ENCODE data around the gene NTNG1. TPM values are rescaled to one million over a fixed set of nuclear protein-coding genes. Genes with fewer than 3 reads are reported as not detected.

NTNG1 gene
- total RNA-seq, 6 experiments from 2014 or later, result not detected

GRCh38 chr1:107523061-107523460 is 382.2 kb downstream of the NTNG1 start:
- no peak overlapping the region for H3K27ac ChIP-seq
- WGBS (ENCODE audit: insufficient coverage, low coverage, low lambda C conversion rate, missing lambda C conversion rate), result 40% methylated on average over 2 of the region's 4 CpGs

GRCh38 chr1:107523736-107524135 is 382.9 kb downstream of the NTNG1 start:
- no peak overlapping the region for H3K4me3 ChIP-seq
- intact Hi-C loops (cut with DNase I), result no loop called here
- DNase-seq (no peak), ATAC-seq (no peak)
- TF ChIP-seq POLR2A (IDR thresholded peaks at IDR 0.05) (no peak), CTCF (IDR thresholded peaks at IDR 0.05) (no peak)
- H3K27me3 ChIP-seq, result no peaks in the 10 kb centered on the region
- H3K27ac ChIP-seq, result no peak overlapping the region
- H3K4me1 ChIP-seq, result no peaks in the 10 kb centered on the region
- no peaks in the 10 kb centered on the region for H3K36me3 ChIP-seq
- H3K9me3 ChIP-seq, result no peaks in the 10 kb centered on the region
- WGBS (ENCODE audit: insufficient coverage, low coverage, low lambda C conversion rate, missing lambda C conversion rate), result 56% methylated on average over 4 of the region's 4 CpGs

More at GRCh38 chr1:107523061-107523460, 382.2 kb downstream of the NTNG1 start:
- ATAC-seq (no peak), DNase-seq (no peak)
- Histone ChIP-seq H3K36me3 (no peaks in the 10 kb centered on the region), H3K4me1 (no peaks in the 10 kb centered on the region), H3K27me3 (no peaks in the 10 kb centered on the region), H3K4me3 (no peak overlapping the region), H3K9me3 (no peaks in the 10 kb centered on the region)
- intact Hi-C loops (cut with DNase I), result no loop called here
- TF ChIP-seq CTCF (IDR thresholded peaks at IDR 0.05), result no peak
- TF ChIP-seq POLR2A (IDR thresholded peaks at IDR 0.05), result no peak

- DNase-seq, result no peak
- Histone ChIP-seq H3K27me3 (no peaks in the 10 kb centered on the region), H3K4me3 (no peak overlapping the region), H3K36me3 (no peaks in the 10 kb centered on the region), H3K9me3 (no peaks in the 10 kb centered on the region), H3K27ac (no peak overlapping the region), H3K4me1 (no peaks in the 10 kb centered on the region)
- intact Hi-C loops (cut with DNase I), result no loop called here
- WGBS (ENCODE audit: insufficient coverage, low coverage, low lambda C conversion rate, missing lambda C conversion rate), result 72% methylated on average over 2 of the region's 2 CpGs
- ATAC-seq, result peak in 1 of 4 donors; percentile 17
- no peak for TF ChIP-seq POLR2A (IDR thresholded peaks at IDR 0.05)
- no peak for TF ChIP-seq CTCF (IDR thresholded peaks at IDR 0.05)
These were observed 383.5 kb downstream of the NTNG1 start for GRCh38 chr1:107524301-107524700.

GRCh38 chr1:107525145-107525544 is 384.3 kb downstream of the NTNG1 start:
- no peak overlapping the region for H3K4me3 ChIP-seq
- ATAC-seq, result peak in 1 of 4 donors; percentile 14
- H3K27ac ChIP-seq, result no peak overlapping the region
- TF ChIP-seq POLR2A (IDR thresholded peaks at IDR 0.05) (no peak), CTCF (IDR thresholded peaks at IDR 0.05) (no peak)
- no peaks in the 10 kb centered on the region for H3K4me1 ChIP-seq
- no peak for DNase-seq
- H3K27me3 ChIP-seq, result no peaks in the 10 kb centered on the region
- H3K36me3 ChIP-seq, result no peaks in the 10 kb centered on the region
- H3K9me3 ChIP-seq, result no peaks in the 10 kb centered on the region
- intact Hi-C loops (cut with DNase I), result loop anchor here in 1 of 2 donors (5.0 kb wide), 1 partner anchor 98 kb away; no protein-coding TSS in a partner anchor
- WGBS (ENCODE audit: insufficient coverage, low coverage, low lambda C conversion rate, missing lambda C conversion rate), result 83% methylated on average over 1 of the region's 1 CpG

GRCh38 chr1:107525961-107526360 is 385.1 kb downstream of the NTNG1 start:
- no peaks in the 10 kb centered on the region for H3K9me3 ChIP-seq
- H3K4me1 ChIP-seq, result no peaks in the 10 kb centered on the region
- DNase-seq (no peak), ATAC-seq (no peak)
- no peaks in the 10 kb centered on the region for H3K36me3 ChIP-seq
- H3K27me3 ChIP-seq, result no peaks in the 10 kb centered on the region
- intact Hi-C loops (cut with DNase I), result loop anchor here in 1 of 2 donors (5.0 kb wide), 1 partner anchor 99 kb away; no protein-coding TSS in a partner anchor
- no peak overlapping the region for H3K4me3 ChIP-seq
- no peak overlapping the region for H3K27ac ChIP-seq
- 92% methylated on average over 2 of the region's 2 CpGs for WGBS (ENCODE audit: insufficient coverage, low coverage, low lambda C conversion rate, missing lambda C conversion rate)
- TF ChIP-seq CTCF (IDR thresholded peaks at IDR 0.05), result no peak
- no peak for TF ChIP-seq POLR2A (IDR thresholded peaks at IDR 0.05)

Measured in right lobe of liver (tissue), 6 donors.